Endothelial cell of umbilical vein (primary cell): ENCODE measurements around the gene ZNF580. TPM values are rescaled to one million over a fixed set of nuclear protein-coding genes. Genes with fewer than 3 reads are reported as not detected.
A peak's percentile ranks its signal among the peaks of the same experiment; 100 is the strongest.

Experiments used
- BruUV-seq: library from RNA; stranded (reverse); fragments of 400-500 nt; replicated peaks from 2 replicates; lab custom pipeline; 2021; lab: Mats Ljungman, UMichigan
- CTCF ChIA-PET: fragments of 300-600, 350-600 bp; sonication (Branson Sonifier 250); formaldehyde crosslinking; loops from one replicate; lab custom pipeline; 2021; ENCODE audit warnings: antibody characterized with exemption, inconsistent platforms; lab: Charles Lee
- POLR2A ChIA-PET: fragments of 300-600, 350-600 bp; sonication (Branson Sonifier 250); formaldehyde crosslinking; loops from one replicate; lab custom pipeline; 2021; ENCODE audit warnings: antibody characterized with exemption, inconsistent platforms; lab: Charles Lee
- DNase-seq: peaks from one replicate; pipeline ENCODE4 v3.0.0-alpha.2; 2011; ENCODE audit warnings: low read depth, low spot score
- FAIRE-seq: peaks from 2 replicates; lab custom pipeline; 2011; peaks lifted over from hg19 to GRCh38; lab: Jason Lieb, UNC
- H2AFZ ChIP-seq: 2 replicates; pipeline ENCODE4 v1.6.0; 2012; ENCODE audit warnings: low read depth, low read length, control low read depth, inconsistent platforms
- H3K27ac ChIP-seq: 2 replicates; pipeline ENCODE4 v1.5.1; 2011; ENCODE audit warnings: low read depth, mild to moderate bottlenecking, control low read depth, low read length, moderate library complexity; ENCODE audit not compliant: insufficient read depth
- H3K27me3 ChIP-seq, 2 experiments: 2 replicates each; pipeline versions ENCODE4 v1.6.0 to v1.6.1; 2011; ENCODE audit warnings: low read length in 2 of 2, mixed read lengths in 1 of 2; ENCODE audit not compliant: control insufficient read depth in 2 of 2, insufficient read depth in 2 of 2
- H3K36me3 ChIP-seq, 2 experiments: 2 replicates in 1 of 2; 3 replicates in 1 of 2; pipeline ENCODE4 v1.5.1; 2011; ENCODE audit warnings: low read length in 2 of 2, mild to moderate bottlenecking in 1 of 2, moderate library complexity in 1 of 2; ENCODE audit not compliant: control insufficient read depth in 2 of 2, insufficient read depth in 2 of 2; ENCODE audit errors: extremely low read depth in 1 of 2
- H3K4me1 ChIP-seq: 3 replicates; pipeline ENCODE4 v1.5.1; 2011; ENCODE audit warnings: mild to moderate bottlenecking, low read length; ENCODE audit not compliant: control insufficient read depth, insufficient read depth; ENCODE audit errors: extremely low read depth
- H3K4me2 ChIP-seq: 2 replicates; pipeline ENCODE4 v1.6.1; 2011; ENCODE audit warnings: low read length, control low read depth, mixed read lengths; ENCODE audit not compliant: insufficient read depth
- H3K4me3 ChIP-seq, 3 experiments: fragments of 200-600 bp in 1 of 3; sonication (generic), shearing (Covaris generic) in 1 of 3; replicated peaks in 1 of 3; 2 replicates each; pipeline ENCODE4 v1.5.1; 2011 to 2016; ENCODE audit warnings: control low read depth in 3 of 3, low read length in 3 of 3, mild to moderate bottlenecking in 2 of 3, inconsistent platforms in 1 of 3, low read depth in 1 of 3, moderate library complexity in 1 of 3; ENCODE audit not compliant: insufficient read depth in 1 of 3
- H3K79me2 ChIP-seq: 2 replicates; pipeline ENCODE4 v1.6.0; 2012; ENCODE audit warnings: low read length, inconsistent platforms; ENCODE audit not compliant: control insufficient read depth, insufficient read depth
- H3K9ac ChIP-seq: replicated peaks from 2 replicates; pipeline ENCODE3; 2011; ENCODE audit warnings: low read length, control low read depth; ENCODE audit not compliant: insufficient read depth; ENCODE audit errors: extremely low read depth
- H3K9me1 ChIP-seq: replicated peaks from 3 replicates; pipeline ENCODE4 v1.6.0; 2011; ENCODE audit warnings: mild to moderate bottlenecking, low read length; ENCODE audit not compliant: control insufficient read depth, insufficient read depth; ENCODE audit errors: extremely low read depth
- H3K9me3 ChIP-seq: replicated peaks from 2 replicates; pipeline ENCODE4 v1.5.1; 2012; ENCODE audit warnings: low read length, inconsistent platforms; ENCODE audit not compliant: control insufficient read depth, insufficient read depth
- H4K20me1 ChIP-seq: replicated peaks from 2 replicates; pipeline ENCODE3; 2011; ENCODE audit warnings: mild to moderate bottlenecking, low read length; ENCODE audit not compliant: control insufficient read depth, insufficient read depth; ENCODE audit errors: extremely low read depth
- CTCF ChIP-seq, 2 donors: IDR thresholded peaks; 1 replicate in 1 of 2; 2 replicates in 1 of 2; pipeline ENCODE4 v1.5.1; 2011; ENCODE audit warnings: low read length in 2 of 2, mild to moderate bottlenecking in 2 of 2, moderate library complexity in 2 of 2, control low read depth in 1 of 2, inconsistent platforms in 1 of 2, low read depth in 1 of 2; ENCODE audit not compliant: insufficient read depth in 1 of 2; ENCODE audit errors: extremely low read depth in 1 of 2
- EZH2 ChIP-seq: IDR thresholded peaks from 2 replicates; pipeline ENCODE4 v1.6.1; 2012; ENCODE audit warnings: borderline replicate concordance, low read depth, mild to moderate bottlenecking, moderate library complexity, low read length, inconsistent platforms; ENCODE audit not compliant: severe bottlenecking
- FOS ChIP-seq: IDR thresholded peaks from 2 replicates; pipeline ENCODE4 v1.6.1; 2011; ENCODE audit warnings: mild to moderate bottlenecking, low read length, moderate library complexity, borderline replicate concordance; ENCODE audit not compliant: insufficient read depth
- GATA2 ChIP-seq: IDR thresholded peaks from 2 replicates; pipeline ENCODE4 v1.7.0; 2011; ENCODE audit warnings: low read depth, mild to moderate bottlenecking, moderate library complexity, mixed read lengths, low read length; ENCODE audit not compliant: insufficient read length, insufficient read depth
- JUN ChIP-seq: IDR thresholded peaks from 2 replicates; pipeline ENCODE4 v1.6.1; 2011; ENCODE audit warnings: borderline replicate concordance, low read depth; ENCODE audit not compliant: insufficient read length, insufficient read depth
- MAX ChIP-seq: IDR thresholded peaks from 2 replicates; pipeline ENCODE4 v1.6.1; 2011; ENCODE audit not compliant: insufficient read depth, insufficient read length
- MYC ChIP-seq: IDR thresholded peaks from one replicate; pipeline ENCODE4 v1.6.1; 2011; ENCODE audit warnings: mild to moderate bottlenecking, low read depth, low read length
- POLR2A ChIP-seq: IDR thresholded peaks from 2 replicates; pipeline ENCODE4 v1.6.1; 2012; ENCODE audit warnings: low read depth, mild to moderate bottlenecking, control low read depth, low read length
- POLR2AphosphoS5 ChIP-seq: IDR thresholded peaks from 2 replicates; pipeline ENCODE4 v1.6.1; 2012; ENCODE audit warnings: low read depth, mild to moderate bottlenecking, control low read depth, low read length, moderate library complexity; ENCODE audit not compliant: insufficient read depth
- dilution Hi-C: fragments of 300-500 bp; cut with MboI; formaldehyde crosslinking; loops from one replicate; pipeline ENCODE4 v1.15.0; 2019; ENCODE audit warnings: low sequenced_read_pairs; ENCODE audit not compliant: extremely low pct_ligation_motif_present
- intact Hi-C: fragments of 100-400 bp; cut with micrococcal nuclease; formaldehyde crosslinking; loops from one replicate; pipeline ENCODE4 v1.10.0; 2022
- polyA plus RNA-seq, 4 experiments: library from polyadenylated mRNA; depleted of rRNA in 3 of 4; stranded (reverse) in 3 of 4; unstranded in 1 of 4; fragments of >200 nt; gene quantifications; 2 replicates each; pipeline versions ENCODE4 v1.2.1 to v1.2.3, GENCODE V29; 2011 to 2012; ENCODE audit warnings: missing spikeins in 1 of 4
- total RNA-seq: library from RNA; stranded (reverse); gene quantifications from 2 replicates; pipeline ENCODE4 v1.2.3, GENCODE V29; 2021

Gene ZNF580
- total and polyA plus RNA-seq, 2 donors (not counting 3 experiments of a cell fraction or from before 2014, with no cell fraction given): 13.7 to 41.1 TPM

- peak within 1 kb of the TSS; percentile 60 to 75 (median 61) for H3K4me3 ChIP-seq
- no peaks in the 10 kb centered on the region for H3K27me3 ChIP-seq
- no peaks in the 10 kb centered on the region for H3K9me3 ChIP-seq
- DNase-seq: peak; percentile 68
- no peaks in the 10 kb centered on the region for H3K9me1 ChIP-seq
- H3K27ac ChIP-seq: no peak within 1 kb of the TSS
- peak within 1 kb of the TSS; percentile 61 for H3K9ac ChIP-seq
- H4K20me1 ChIP-seq: no peaks in the 10 kb centered on the region
- ChIA-PET CTCF (interaction anchor here (0.6 to 2.0 kb wide), 2 partner anchors 10 to 470 kb away, joined by 4 to 14 read pairs; no protein-coding TSS in a partner anchor), POLR2A (interaction anchor here (0.6 to 1.3 kb wide), 2 partner anchors 11 kb away, joined by 3 to 4 read pairs; partner anchors contain the start of gene U2AF2)
- TSS peak; percentile 18 for BruUV-seq
- dilution Hi-C loops (no loop called here), intact Hi-C loops (loop anchor here (1.0 to 5.0 kb wide), 2 partner anchors 8 to 556 kb away; no protein-coding TSS in a partner anchor)
- FAIRE-seq: peak; percentile 88
- peaks cover 30% of the 10 kb centered on the region for H3K4me1 ChIP-seq
- peaks cover 3 to 10% of the 10 kb centered on the region in 2 experiments for H3K36me3 ChIP-seq
- peaks cover 23% of the 10 kb centered on the region for H3K79me2 ChIP-seq
- TF ChIP-seq EZH2: no peak
- peak; percentile 68 for TF ChIP-seq POLR2AphosphoS5
- peak; percentile 55 for TF ChIP-seq POLR2A
- TF ChIP-seq FOS: no peak
- TF ChIP-seq JUN: no peak
- peak; percentile 18 for TF ChIP-seq MYC
- TF ChIP-seq CTCF (IDR thresholded peaks at IDR 0.05; ENCODE audit: extremely low read depth in 1 of 2, insufficient read depth in 1 of 2, low read depth in 1 of 2, low read length in 2 of 2): no peak
- TF ChIP-seq GATA2: no peak
- TF ChIP-seq MAX: peak; percentile 31
- H2AFZ ChIP-seq: peak within 1 kb of the TSS; percentile 4
- H3K4me2 ChIP-seq: peak within 1 kb of the TSS; percentile 53
Observed at GRCh38 chr19:55643003-55643886, 2.4 kb downstream of the ZNF580 start, which contains the start of gene ZNF581. ZNF581 (plus strand) TSS chr19:55643649; CDS start chr19:55644572, 923 bp downstream.
